ENCODE measurements around the gene LAMA2.

DNA sequence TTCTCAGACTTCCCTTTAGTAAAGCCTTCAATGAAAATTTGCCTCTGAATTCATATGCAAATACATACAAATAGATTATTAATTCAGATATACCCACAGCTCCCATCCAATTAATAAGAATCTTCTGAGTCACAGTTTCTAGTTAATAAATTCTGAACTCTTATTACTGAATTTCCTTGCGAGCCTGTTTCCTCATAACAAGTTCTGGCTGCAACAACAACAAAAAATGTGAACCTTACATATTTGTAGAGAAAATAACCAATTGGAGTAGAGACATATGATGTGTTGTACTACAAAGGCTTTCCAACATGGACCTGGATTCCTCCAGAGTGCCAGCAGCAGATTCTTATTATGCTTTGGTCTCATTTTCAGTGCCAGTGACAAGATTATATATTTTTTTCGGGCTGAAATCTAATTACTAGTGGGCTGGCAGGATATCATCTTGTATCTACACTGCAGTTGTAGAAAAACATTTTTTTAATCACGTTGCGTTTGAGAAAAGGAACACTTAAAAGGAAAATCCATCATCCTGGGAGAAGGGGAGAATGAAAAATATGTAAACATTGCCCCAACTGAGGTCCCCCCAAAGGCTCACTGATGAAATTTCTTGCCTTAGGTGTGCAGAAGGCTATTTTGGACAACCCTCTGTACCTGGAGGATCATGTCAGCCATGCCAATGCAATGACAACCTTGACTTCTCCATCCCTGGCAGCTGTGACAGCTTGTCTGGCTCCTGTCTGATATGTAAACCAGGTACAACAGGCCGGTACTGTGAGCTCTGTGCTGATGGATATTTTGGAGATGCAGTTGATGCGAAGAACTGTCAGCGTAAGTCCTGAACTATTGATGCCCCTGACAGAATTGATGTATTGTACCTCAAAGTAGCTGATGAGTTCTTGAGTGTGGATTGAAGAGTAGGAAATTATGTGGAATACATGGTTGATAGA lies 404.6 kb downstream of the LAMA2 start:
- TF ChIP-seq POLR2A (IDR thresholded peaks at IDR 0.05; ENCODE audit: low read length) (no peak), GATA1 (IDR thresholded peaks at IDR 0.05; ENCODE audit: low read depth, low read length) (no peak)

Measured in erythroblast (primary cell).